ENCODE data around the gene LGALS9C.
"Not testable (repeated sequence)": the region's sequence is repeated elsewhere in the genome, so short reads cannot be mapped to it uniquely, and the experiment has no call there.

LGALS9C gene

DNA sequence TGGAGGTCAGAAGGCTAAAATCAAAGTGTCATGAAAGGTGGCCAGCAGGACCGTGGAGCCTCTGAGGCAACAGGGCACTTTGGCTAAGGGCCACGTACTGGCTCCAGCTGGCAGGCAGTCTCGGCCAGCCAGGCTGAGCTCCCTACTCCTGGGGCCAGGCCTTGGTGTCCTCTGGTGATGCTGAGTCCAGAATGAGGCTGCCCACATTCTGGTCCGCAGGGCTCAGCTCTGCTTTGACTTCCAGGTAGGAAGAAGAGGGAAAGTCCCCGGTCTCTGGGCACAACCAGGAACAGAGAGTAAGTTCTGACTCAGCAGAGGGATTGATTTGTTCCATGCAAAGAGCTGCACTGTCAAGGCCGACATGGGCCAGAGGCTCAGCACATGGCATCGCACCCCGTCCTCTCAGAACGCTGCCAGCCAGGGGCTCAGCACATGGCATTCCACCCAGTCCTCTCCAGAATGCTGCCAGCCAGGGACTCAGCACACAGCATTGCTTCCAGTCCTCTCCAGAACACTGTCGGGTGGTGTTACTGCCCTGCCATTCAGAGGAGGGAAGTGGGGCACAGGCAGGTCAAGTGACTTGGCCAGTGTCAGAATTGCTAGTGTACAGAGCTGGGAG lies 2.5 kb downstream of the LGALS9C start:
- CTCF ChIA-PET; H3K4me3 ChIP-seq (ENCODE audit: control insufficient read depth in 1 of 7, extremely low read depth in 1 of 7, insufficient read depth in 4 of 7, low read depth in 2 of 7, low read length in 6 of 7); H3K4me1 ChIP-seq (ENCODE audit: control extremely low read depth in 1 of 4, control insufficient read depth in 4 of 4, insufficient read depth in 4 of 4, low read length in 3 of 4); H3K27ac ChIP-seq (ENCODE audit: insufficient read depth in 1 of 2, low read depth in 1 of 2, low read length in 2 of 2, poor library complexity in 1 of 2, severe bottlenecking in 2 of 2); DNase-seq; H3K36me3 ChIP-seq (ENCODE audit: control insufficient read depth in 4 of 4, insufficient read depth in 4 of 4, low read length in 3 of 4); POLR2A ChIA-PET; H3K9me3 ChIP-seq (ENCODE audit: control extremely low read depth in 1 of 5, control insufficient read depth in 4 of 5, insufficient read depth in 2 of 5, low read depth in 1 of 5, low read length in 4 of 5); H3K27me3 ChIP-seq (replicated peaks in 2 of 5; ENCODE audit: control insufficient read depth in 4 of 5, insufficient read depth in 5 of 5, low read length in 4 of 5): not testable (repeated sequence)
- WGBS (ENCODE audit: insufficient coverage), result no CpG with 5 or more reads among the region's 10 CpGs

DNA sequence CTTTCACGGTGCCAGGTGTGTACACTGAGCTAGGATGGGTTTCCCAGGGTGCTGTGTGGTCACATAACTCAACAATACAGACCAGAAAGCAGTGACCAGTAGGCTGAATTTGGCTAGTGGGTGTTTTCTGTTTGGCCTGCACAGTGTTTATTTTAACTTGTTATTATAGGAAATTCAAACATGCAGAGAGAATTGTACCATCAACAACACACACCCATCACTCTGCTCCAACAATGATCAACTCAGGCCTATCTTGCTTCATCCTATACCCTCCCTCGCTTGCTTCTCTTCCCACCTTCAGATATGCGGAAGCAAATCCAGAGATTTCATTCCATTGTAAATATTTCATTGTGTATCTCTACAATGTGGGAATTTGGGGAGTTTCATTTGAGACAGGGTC lies 5.2 kb downstream of the LGALS9C start:
- POLR2A ChIA-PET; H3K36me3 ChIP-seq (ENCODE audit: control insufficient read depth in 4 of 4, insufficient read depth in 4 of 4, low read length in 3 of 4); H3K27me3 ChIP-seq (replicated peaks in 2 of 5; ENCODE audit: control insufficient read depth in 4 of 5, insufficient read depth in 5 of 5, low read length in 4 of 5); DNase-seq; H3K27ac ChIP-seq (ENCODE audit: insufficient read depth in 1 of 2, low read depth in 1 of 2, low read length in 2 of 2, poor library complexity in 1 of 2, severe bottlenecking in 2 of 2); CTCF ChIA-PET; H3K4me1 ChIP-seq (ENCODE audit: control extremely low read depth in 1 of 4, control insufficient read depth in 4 of 4, insufficient read depth in 4 of 4, low read length in 3 of 4); H3K4me3 ChIP-seq (ENCODE audit: control insufficient read depth in 1 of 7, extremely low read depth in 1 of 7, insufficient read depth in 4 of 7, low read depth in 2 of 7, low read length in 6 of 7); H3K9me3 ChIP-seq (ENCODE audit: control extremely low read depth in 1 of 5, control insufficient read depth in 4 of 5, insufficient read depth in 2 of 5, low read depth in 1 of 5, low read length in 4 of 5): not testable (repeated sequence)
- no CpG with 5 or more reads among the region's 3 CpGs for WGBS (ENCODE audit: insufficient coverage)

DNA sequence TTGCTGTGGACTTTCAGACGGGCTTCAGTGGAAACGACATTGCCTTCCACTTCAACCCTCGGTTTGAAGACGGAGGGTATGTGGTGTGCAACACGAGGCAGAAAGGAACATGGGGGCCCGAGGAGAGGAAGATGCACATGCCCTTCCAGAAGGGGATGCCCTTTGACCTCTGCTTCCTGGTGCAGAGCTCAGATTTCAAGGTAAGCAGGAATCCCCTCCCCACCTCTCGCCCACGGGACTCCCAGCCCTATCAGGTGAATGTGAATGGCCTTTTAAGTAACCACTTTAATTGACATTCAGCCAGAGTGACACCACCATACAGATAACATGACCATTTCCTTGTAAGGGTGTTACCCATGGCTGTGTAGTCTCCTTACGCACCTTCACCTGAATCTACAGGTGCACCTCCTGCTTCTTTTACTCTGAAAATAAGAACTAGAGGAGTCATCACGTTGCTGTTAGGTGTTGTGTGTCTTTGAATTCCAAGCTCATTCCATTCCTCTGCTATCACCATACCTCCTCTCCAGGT lies 9.4 kb downstream of the LGALS9C start:
- CTCF ChIA-PET; H3K4me1 ChIP-seq (ENCODE audit: control extremely low read depth in 1 of 4, control insufficient read depth in 4 of 4, insufficient read depth in 4 of 4, low read length in 3 of 4); H3K27ac ChIP-seq (ENCODE audit: insufficient read depth in 1 of 2, low read depth in 1 of 2, low read length in 2 of 2, poor library complexity in 1 of 2, severe bottlenecking in 2 of 2); H3K4me3 ChIP-seq (ENCODE audit: control insufficient read depth in 1 of 7, extremely low read depth in 1 of 7, insufficient read depth in 4 of 7, low read depth in 2 of 7, low read length in 6 of 7); H3K9me3 ChIP-seq (ENCODE audit: control extremely low read depth in 1 of 5, control insufficient read depth in 4 of 5, insufficient read depth in 2 of 5, low read depth in 1 of 5, low read length in 4 of 5); POLR2A ChIA-PET; H3K27me3 ChIP-seq (replicated peaks in 2 of 5; ENCODE audit: control insufficient read depth in 4 of 5, insufficient read depth in 5 of 5, low read length in 4 of 5); DNase-seq; H3K36me3 ChIP-seq (ENCODE audit: control insufficient read depth in 4 of 4, insufficient read depth in 4 of 4, low read length in 3 of 4): not testable (repeated sequence)
- no CpG with 5 or more reads among the region's 10 CpGs for WGBS (ENCODE audit: insufficient coverage)

DNA sequence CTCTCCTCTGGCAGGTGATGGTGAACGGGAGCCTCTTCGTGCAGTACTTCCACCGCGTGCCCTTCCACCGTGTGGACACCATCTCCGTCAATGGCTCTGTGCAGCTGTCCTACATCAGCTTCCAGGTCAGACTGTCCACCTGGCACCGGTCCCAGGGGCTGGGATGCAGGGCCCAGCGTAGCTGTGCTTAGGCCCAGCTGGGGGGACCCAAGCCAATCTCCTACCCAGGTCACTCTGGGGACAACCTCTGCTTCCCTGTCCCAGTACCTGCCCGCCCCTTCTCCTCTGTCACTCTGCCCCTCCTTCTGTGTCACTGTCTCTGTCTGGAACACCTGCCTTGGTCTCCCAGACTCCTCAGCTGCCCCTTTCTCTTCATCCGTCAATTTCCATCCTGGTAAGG lies 11.0 kb downstream of the LGALS9C start:
- CTCF ChIA-PET; H3K36me3 ChIP-seq (ENCODE audit: control insufficient read depth in 4 of 4, insufficient read depth in 4 of 4, low read length in 3 of 4): not testable (repeated sequence)
- WGBS (ENCODE audit: insufficient coverage), result no CpG with 5 or more reads among the region's 10 CpGs

DNA sequence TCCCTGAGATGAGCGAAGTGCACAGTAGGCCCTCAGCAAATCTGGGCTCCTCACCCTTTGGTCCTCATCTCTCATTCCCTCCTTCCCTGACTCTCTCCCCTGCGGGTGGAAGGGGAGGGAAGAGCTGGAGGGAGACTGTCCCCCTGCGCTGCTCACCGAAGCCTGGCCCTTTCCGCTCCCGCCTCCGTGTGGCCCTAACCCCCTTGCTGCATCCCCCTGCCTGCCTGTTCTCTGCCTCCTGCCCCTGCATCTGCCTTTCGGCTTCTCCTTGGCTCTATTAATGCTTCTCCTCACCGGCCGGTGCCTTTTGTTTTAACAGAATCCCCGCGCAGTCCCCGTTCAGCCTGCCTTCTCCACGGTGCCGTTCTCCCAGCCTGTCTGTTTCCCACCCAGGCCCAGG lies 12.0 kb downstream of the LGALS9C start:
- H3K9me3 ChIP-seq (ENCODE audit: control extremely low read depth in 1 of 5, control insufficient read depth in 4 of 5, insufficient read depth in 2 of 5, low read depth in 1 of 5, low read length in 4 of 5); H3K4me1 ChIP-seq (ENCODE audit: control extremely low read depth in 1 of 4, control insufficient read depth in 4 of 4, insufficient read depth in 4 of 4, low read length in 3 of 4); DNase-seq; POLR2A ChIA-PET; CTCF ChIA-PET; H3K27me3 ChIP-seq (replicated peaks in 2 of 5; ENCODE audit: control insufficient read depth in 4 of 5, insufficient read depth in 5 of 5, low read length in 4 of 5); H3K36me3 ChIP-seq (ENCODE audit: control insufficient read depth in 4 of 4, insufficient read depth in 4 of 4, low read length in 3 of 4); H3K27ac ChIP-seq (ENCODE audit: insufficient read depth in 1 of 2, low read depth in 1 of 2, low read length in 2 of 2, poor library complexity in 1 of 2, severe bottlenecking in 2 of 2); H3K4me3 ChIP-seq (ENCODE audit: control insufficient read depth in 1 of 7, extremely low read depth in 1 of 7, insufficient read depth in 4 of 7, low read depth in 2 of 7, low read length in 6 of 7): not testable (repeated sequence)
- whole genome bisulfite sequencing (ENCODE audit: insufficient coverage), result no CpG with 5 or more reads among the region's 15 CpGs

More for the DNA sequence above, 11.0 kb downstream of the LGALS9C start:
- H3K9me3 ChIP-seq (ENCODE audit: control extremely low read depth in 1 of 5, control insufficient read depth in 4 of 5, insufficient read depth in 2 of 5, low read depth in 1 of 5, low read length in 4 of 5); H3K4me1 ChIP-seq (ENCODE audit: control extremely low read depth in 1 of 4, control insufficient read depth in 4 of 4, insufficient read depth in 4 of 4, low read length in 3 of 4); H3K27ac ChIP-seq (ENCODE audit: insufficient read depth in 1 of 2, low read depth in 1 of 2, low read length in 2 of 2, poor library complexity in 1 of 2, severe bottlenecking in 2 of 2); H3K4me3 ChIP-seq (ENCODE audit: control insufficient read depth in 1 of 7, extremely low read depth in 1 of 7, insufficient read depth in 4 of 7, low read depth in 2 of 7, low read length in 6 of 7); DNase-seq; H3K27me3 ChIP-seq (replicated peaks in 2 of 5; ENCODE audit: control insufficient read depth in 4 of 5, insufficient read depth in 5 of 5, low read length in 4 of 5); POLR2A ChIA-PET: not testable (repeated sequence)

DNA sequence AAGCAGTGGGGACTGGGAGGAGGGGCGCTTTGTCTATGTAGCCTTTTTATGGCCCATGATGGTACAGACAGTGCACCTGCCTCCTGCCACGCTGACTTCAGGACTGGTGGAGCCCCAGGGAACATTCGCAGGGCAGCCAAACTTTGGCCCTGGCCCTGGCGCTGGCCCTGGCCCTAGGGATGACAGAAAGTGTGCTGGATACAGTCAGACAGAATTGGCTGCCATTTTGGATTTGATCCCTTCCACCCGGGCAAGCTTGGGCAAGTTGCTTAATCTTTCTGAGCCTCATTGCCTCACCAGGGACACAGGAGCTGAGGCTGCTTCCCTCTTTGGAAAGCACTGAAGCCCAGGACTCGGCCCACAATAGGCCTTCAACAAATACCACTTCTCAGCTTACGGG lies 13.4 kb downstream of the LGALS9C start:
- DNase-seq; POLR2A ChIA-PET; H3K27ac ChIP-seq (ENCODE audit: insufficient read depth in 1 of 2, low read depth in 1 of 2, low read length in 2 of 2, poor library complexity in 1 of 2, severe bottlenecking in 2 of 2); H3K4me1 ChIP-seq (ENCODE audit: control extremely low read depth in 1 of 4, control insufficient read depth in 4 of 4, insufficient read depth in 4 of 4, low read length in 3 of 4); H3K27me3 ChIP-seq (replicated peaks in 2 of 5; ENCODE audit: control insufficient read depth in 4 of 5, insufficient read depth in 5 of 5, low read length in 4 of 5); CTCF ChIA-PET; H3K36me3 ChIP-seq (ENCODE audit: control insufficient read depth in 4 of 4, insufficient read depth in 4 of 4, low read length in 3 of 4); H3K4me3 ChIP-seq (ENCODE audit: control insufficient read depth in 1 of 7, extremely low read depth in 1 of 7, insufficient read depth in 4 of 7, low read depth in 2 of 7, low read length in 6 of 7); H3K9me3 ChIP-seq (ENCODE audit: control extremely low read depth in 1 of 5, control insufficient read depth in 4 of 5, insufficient read depth in 2 of 5, low read depth in 1 of 5, low read length in 4 of 5): not testable (repeated sequence)
- no CpG with 5 or more reads among the region's 7 CpGs for WGBS (ENCODE audit: insufficient coverage)

DNA sequence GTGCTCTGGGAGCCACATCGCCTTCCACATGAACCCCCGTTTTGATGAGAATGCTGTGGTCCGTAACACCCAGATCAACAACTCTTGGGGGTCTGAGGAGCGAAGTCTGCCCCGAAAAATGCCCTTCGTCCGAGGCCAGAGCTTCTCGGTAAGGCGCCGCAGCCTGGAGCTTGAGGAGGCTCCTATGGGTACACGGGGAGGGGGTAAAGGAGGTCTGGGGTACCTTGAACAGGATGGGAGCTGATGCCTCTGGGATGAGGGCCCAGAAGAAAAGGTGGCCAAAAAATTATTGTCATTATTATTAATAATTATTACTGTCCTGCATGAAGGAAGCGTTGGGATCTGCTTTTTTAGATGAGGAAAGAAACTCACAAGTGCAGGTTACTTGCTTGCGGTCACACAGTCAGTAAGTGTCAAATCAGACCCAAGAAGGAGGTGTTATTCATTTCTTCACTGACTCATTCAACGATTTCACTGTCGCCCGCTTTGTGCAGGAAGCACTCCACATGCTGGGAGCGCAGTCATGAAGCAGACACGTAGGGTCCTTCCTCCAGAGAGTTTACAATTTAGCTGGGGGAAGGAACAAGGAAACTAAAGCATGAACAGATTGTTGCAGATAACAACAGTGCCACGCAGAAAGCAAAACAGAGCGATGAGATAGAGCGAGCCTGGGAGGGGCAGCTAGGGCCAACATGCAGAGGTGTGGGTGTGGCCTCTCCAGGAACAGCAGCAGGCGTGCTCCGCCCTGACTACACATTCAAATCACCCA lies 16.3 kb downstream of the LGALS9C start:
- H3K9me3 ChIP-seq (ENCODE audit: control extremely low read depth in 1 of 5, control insufficient read depth in 4 of 5, insufficient read depth in 2 of 5, low read depth in 1 of 5, low read length in 4 of 5); H3K4me1 ChIP-seq (ENCODE audit: control extremely low read depth in 1 of 4, control insufficient read depth in 4 of 4, insufficient read depth in 4 of 4, low read length in 3 of 4); CTCF ChIA-PET; H3K27ac ChIP-seq (ENCODE audit: insufficient read depth in 1 of 2, low read depth in 1 of 2, low read length in 2 of 2, poor library complexity in 1 of 2, severe bottlenecking in 2 of 2); H3K27me3 ChIP-seq (replicated peaks in 2 of 5; ENCODE audit: control insufficient read depth in 4 of 5, insufficient read depth in 5 of 5, low read length in 4 of 5); H3K4me3 ChIP-seq (ENCODE audit: control insufficient read depth in 1 of 7, extremely low read depth in 1 of 7, insufficient read depth in 4 of 7, low read depth in 2 of 7, low read length in 6 of 7); H3K36me3 ChIP-seq (ENCODE audit: control insufficient read depth in 4 of 4, insufficient read depth in 4 of 4, low read length in 3 of 4); POLR2A ChIA-PET: not testable (repeated sequence)
- 0% methylated on average over 3 of the region's 23 CpGs for WGBS (ENCODE audit: insufficient coverage)
- DNase-seq, result peak in 2 of 3 donors; percentile 85 to 96
